ENCODE measurements around the gene CLRN3. TPM values are rescaled to one million over a fixed set of nuclear protein-coding genes. Genes with fewer than 3 reads are reported as not detected.

CLRN3 gene
- total RNA-seq, 2 donors from 2014 or later: not detected

DNA sequence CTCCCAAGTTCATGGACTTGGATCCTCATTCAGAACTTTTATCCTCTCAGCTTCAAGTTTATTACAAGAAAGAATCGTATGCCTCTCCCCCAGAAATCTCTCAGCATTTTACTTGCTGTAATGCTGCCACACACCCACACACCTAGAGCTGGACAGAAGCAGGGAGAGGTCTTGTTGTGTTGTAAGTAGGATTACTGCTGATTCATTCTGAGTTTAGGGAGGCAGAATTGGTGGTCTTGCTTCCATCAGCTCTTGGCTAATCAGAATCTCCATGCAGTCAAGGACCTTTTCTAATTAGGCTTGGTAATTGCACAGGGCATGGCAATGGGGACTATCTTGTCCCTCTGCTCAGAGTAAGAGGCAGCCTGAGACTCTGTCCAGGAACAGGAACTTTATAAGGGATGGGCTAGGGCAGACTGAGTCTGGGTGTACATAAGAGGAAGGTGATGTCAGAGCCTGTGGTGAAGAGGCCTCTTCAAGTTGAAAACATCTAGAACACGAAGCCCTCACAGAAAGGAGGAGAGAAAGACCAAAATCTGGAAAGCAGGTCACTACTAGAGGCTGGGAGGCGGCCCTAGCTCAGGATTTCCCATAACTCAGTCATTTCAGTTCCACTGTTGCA is 7.1 kb upstream of the CLRN3 start:
- DNase-seq: peak; percentile 13
- Histone ChIP-seq H3K27ac (ENCODE audit: low read depth, low read length) (no peak overlapping the region), H3K9me3 (ENCODE audit: control insufficient read depth, low read length) (no peaks in the 10 kb centered on the region), H3K4me3 (ENCODE audit: low read length) (no peak overlapping the region), H3K9ac (ENCODE audit: extremely low read depth, low read length, poor library complexity, severe bottlenecking) (no peak overlapping the region), H3K4me1 (ENCODE audit: control insufficient read depth, insufficient read depth, low read length) (no peaks in the 10 kb centered on the region), H3K36me3 (ENCODE audit: control insufficient read depth, insufficient read depth, low read length) (no peaks in the 10 kb centered on the region), H3K27me3 (ENCODE audit: control insufficient read depth, insufficient read depth, low read length, poor library complexity, severe bottlenecking) (no peaks in the 10 kb centered on the region)
- no peaks in the 10 kb centered on the region for H3K36me3 Mint-ChIP-seq (ENCODE audit: low read depth)
- no peak for TF ChIP-seq CTCF (conservative IDR thresholded peaks at IDR 0.05)
- H3K4me3 Mint-ChIP-seq: no peak overlapping the region
- no peaks in the 10 kb centered on the region for H3K9me3 Mint-ChIP-seq
- WGBS, 2 experiments (ENCODE audit: insufficient coverage in 1 of 2, insufficient read length in 1 of 2): 85% methylated on average over 3 of the region's 3 CpGs; no CpG with 5 or more reads in 1 of the 2 experiments
- H3K27me3 Mint-ChIP-seq (ENCODE audit: insufficient read depth): peaks cover 10% of the 10 kb centered on the region
- no peak overlapping the region for H3K27ac Mint-ChIP-seq
- no peaks in the 10 kb centered on the region for H3K4me1 Mint-ChIP-seq

DNA sequence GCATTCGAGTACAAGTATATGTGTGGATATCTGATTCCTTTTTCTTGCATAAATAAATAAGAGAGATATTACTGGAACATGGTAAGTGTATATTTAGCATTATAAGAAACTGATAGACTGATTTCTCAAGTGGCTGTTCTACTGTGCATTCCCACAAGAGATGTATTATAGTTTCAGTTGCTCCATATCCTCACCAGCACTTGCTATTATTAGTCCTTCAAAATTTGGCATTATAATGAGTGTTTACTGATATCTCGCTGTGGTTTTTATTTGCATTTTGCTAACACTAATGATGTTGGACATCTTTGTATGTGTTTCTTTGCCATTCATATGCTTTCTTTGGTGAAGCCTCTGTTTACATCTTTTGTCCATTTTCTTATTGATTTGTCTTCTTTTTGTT is 4.4 kb upstream of the CLRN3 start:
- Histone ChIP-seq H3K27ac (ENCODE audit: low read depth, low read length) (no peak overlapping the region), H3K9me3 (ENCODE audit: control insufficient read depth, low read length) (no peaks in the 10 kb centered on the region), H3K36me3 (ENCODE audit: control insufficient read depth, insufficient read depth, low read length) (no peaks in the 10 kb centered on the region), H3K4me3 (ENCODE audit: low read length) (no peak overlapping the region), H3K9ac (ENCODE audit: extremely low read depth, low read length, poor library complexity, severe bottlenecking) (no peak overlapping the region), H3K4me1 (ENCODE audit: control insufficient read depth, insufficient read depth, low read length) (no peaks in the 10 kb centered on the region), H3K27me3 (ENCODE audit: control insufficient read depth, insufficient read depth, low read length, poor library complexity, severe bottlenecking) (no peaks in the 10 kb centered on the region)
- DNase-seq: no peak
- TF ChIP-seq CTCF (conservative IDR thresholded peaks at IDR 0.05): no peak
- no peaks in the 10 kb centered on the region for H3K9me3 Mint-ChIP-seq
- H3K27ac Mint-ChIP-seq: no peak overlapping the region
- H3K4me3 Mint-ChIP-seq: no peak overlapping the region
- H3K27me3 Mint-ChIP-seq (ENCODE audit: insufficient read depth): peaks cover 6% of the 10 kb centered on the region
- H3K36me3 Mint-ChIP-seq (ENCODE audit: low read depth): no peaks in the 10 kb centered on the region
- 93% methylated on average over 2 of the region's 2 CpGs; no CpG with 5 or more reads in 1 of the 2 experiments for whole genome bisulfite sequencing, 2 experiments (ENCODE audit: insufficient coverage in 1 of 2, insufficient read length in 1 of 2)
- no peaks in the 10 kb centered on the region for H3K4me1 Mint-ChIP-seq

DNA sequence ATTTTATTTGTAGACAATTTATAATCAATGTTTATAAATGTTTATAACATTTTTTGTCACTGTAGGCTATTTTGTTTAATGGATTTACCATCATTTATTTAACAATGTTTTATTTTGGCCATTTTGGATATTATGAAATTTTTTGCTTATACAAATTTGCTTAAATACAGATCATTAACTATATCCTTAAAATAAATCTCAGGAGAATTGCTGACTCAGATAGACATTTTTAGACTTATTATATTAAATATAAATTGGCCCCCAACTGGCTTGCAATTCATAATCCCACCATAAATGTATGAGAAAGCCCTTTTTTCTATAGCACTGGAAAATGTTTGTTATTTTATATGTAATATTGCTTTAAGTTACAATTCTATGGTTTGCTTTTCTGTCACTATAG is 3.8 kb upstream of the CLRN3 start:
- Histone ChIP-seq H3K9ac (ENCODE audit: extremely low read depth, low read length, poor library complexity, severe bottlenecking) (no peak overlapping the region), H3K36me3 (ENCODE audit: control insufficient read depth, insufficient read depth, low read length) (no peaks in the 10 kb centered on the region), H3K27me3 (ENCODE audit: control insufficient read depth, insufficient read depth, low read length, poor library complexity, severe bottlenecking) (no peaks in the 10 kb centered on the region), H3K4me1 (ENCODE audit: control insufficient read depth, insufficient read depth, low read length) (no peaks in the 10 kb centered on the region), H3K27ac (ENCODE audit: low read depth, low read length) (no peak overlapping the region), H3K4me3 (ENCODE audit: low read length) (no peak overlapping the region), H3K9me3 (ENCODE audit: control insufficient read depth, low read length) (no peaks in the 10 kb centered on the region)
- no peak overlapping the region for H3K4me3 Mint-ChIP-seq
- no peaks in the 10 kb centered on the region for H3K9me3 Mint-ChIP-seq
- no peaks in the 10 kb centered on the region for H3K36me3 Mint-ChIP-seq (ENCODE audit: low read depth)
- no peak for DNase-seq
- TF ChIP-seq CTCF (conservative IDR thresholded peaks at IDR 0.05): no peak
- peaks cover 6% of the 10 kb centered on the region for H3K27me3 Mint-ChIP-seq (ENCODE audit: insufficient read depth)
- H3K4me1 Mint-ChIP-seq: no peaks in the 10 kb centered on the region
- H3K27ac Mint-ChIP-seq: no peak overlapping the region
